ENCODE data around the gene PTCD2. TPM values are rescaled to one million over a fixed set of nuclear protein-coding genes. Genes with fewer than 3 reads are reported as not detected.

PTCD2 gene
- total and polyA plus RNA-seq, 9 of the 15 experiments (the other 6 are each of a cell fraction or from before 2014, with no cell fraction given), result 11.9 to 28.5 (median 18.6) TPM

DNA sequence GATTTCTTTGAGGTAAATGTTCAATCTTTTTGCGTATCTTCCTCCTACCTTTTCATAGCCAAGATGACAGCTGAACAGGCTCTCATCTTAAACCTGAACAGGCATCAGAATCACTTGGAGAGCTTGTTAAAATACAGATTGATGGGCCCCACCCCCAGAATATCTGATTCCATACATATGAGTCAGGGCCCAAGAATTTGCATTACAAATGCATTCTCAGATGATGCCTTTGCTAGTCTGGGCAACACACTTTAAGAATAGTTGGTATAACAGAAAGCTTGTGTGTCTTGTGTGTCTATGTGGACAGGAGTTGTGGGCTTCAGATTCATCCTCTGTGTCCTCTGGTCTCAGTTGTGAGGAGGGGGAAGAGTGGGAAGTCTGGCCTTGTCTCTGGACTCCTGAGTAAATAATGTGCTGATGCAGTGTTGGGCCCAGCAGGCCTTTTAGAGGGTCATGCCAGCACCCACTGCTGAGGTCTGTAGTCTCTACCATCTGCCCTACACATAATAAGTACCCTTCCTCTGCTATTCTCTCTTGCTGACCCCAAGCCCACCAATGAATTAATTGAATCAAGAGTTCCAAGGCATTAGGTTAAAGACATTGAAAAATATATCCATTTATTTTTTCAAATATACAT lies 43.1 kb downstream of the PTCD2 start:
- Histone ChIP-seq H3K27me3 (ENCODE audit: control insufficient read depth in 2 of 2, insufficient read depth in 2 of 2, low read length in 2 of 2) (no peaks in the 10 kb centered on the region), H3K27ac (ENCODE audit: extremely low read depth, low read depth, low read length) (no peak overlapping the region), H3K4me2 (ENCODE audit: insufficient read depth, low read length) (no peak overlapping the region), H4K20me1 (replicated peaks; ENCODE audit: control insufficient read depth, insufficient read depth, low read length) (no peaks in the 10 kb centered on the region), H3K9me3 (replicated peaks; ENCODE audit: control insufficient read depth, insufficient read depth, low read depth, low read length) (no peaks in the 10 kb centered on the region), H3K79me2 (ENCODE audit: control insufficient read depth, insufficient read depth, low read length) (no peaks in the 10 kb centered on the region), H3K4me1 (replicated peaks in 1 of 2; ENCODE audit: control insufficient read depth in 2 of 2, insufficient read depth in 2 of 2, low read length in 2 of 2) (no peaks in the 10 kb centered on the region; a peak in 1 of 5 replicates), H2AFZ (ENCODE audit: low read depth, low read length) (no peak overlapping the region), H3K36me3 (ENCODE audit: control insufficient read depth, insufficient read depth, low read length) (peaks cover 49% of the 10 kb centered on the region), H3K4me3 (no peak overlapping the region), H3K9me1 (ENCODE audit: control insufficient read depth, insufficient read depth, low read length) (no peaks in the 10 kb centered on the region), H3K9ac (ENCODE audit: insufficient read depth in 1 of 2, low read depth in 2 of 2, low read length in 2 of 2) (no peak overlapping the region)
- 78% methylated on average over 1 of the region's 1 CpG for WGBS (ENCODE audit: insufficient coverage, low coverage, missing lambda C conversion rate)
- ATAC-seq (no peak), FAIRE-seq (no peak), DNase-seq (ENCODE audit: extremely low read depth in 1 of 4, low spot score in 3 of 4) (no peak)
- intact Hi-C loops (cut with micrococcal nuclease), result no loop called here
- no TSS peak for BruUV-seq (replicated peaks)
- CTCF ChIA-PET (ENCODE audit: low intra/inter-chr PET ratio), result no interaction called here
- in situ Hi-C loops (cut with MboI), result no loop called here
- POLR2A ChIA-PET, result no interaction called here
- TF ChIP-seq XRCC3 (IDR thresholded peaks at IDR 0.05), result no peak
- TF ChIP-seq SUPT5H (IDR thresholded peaks at IDR 0.05), result no peak
- TF ChIP-seq ZNF780A (CRISPR knock-in tag; IDR thresholded peaks at IDR 0.05), result no peak
- TF ChIP-seq ASH1L (IDR thresholded peaks at IDR 0.05; ENCODE audit: borderline replicate concordance, low read depth, partially characterized antibody), result no peak
- TF ChIP-seq ELF1 (tag; IDR thresholded peaks at IDR 0.05), result no peak
- TF ChIP-seq, protein P1, sequence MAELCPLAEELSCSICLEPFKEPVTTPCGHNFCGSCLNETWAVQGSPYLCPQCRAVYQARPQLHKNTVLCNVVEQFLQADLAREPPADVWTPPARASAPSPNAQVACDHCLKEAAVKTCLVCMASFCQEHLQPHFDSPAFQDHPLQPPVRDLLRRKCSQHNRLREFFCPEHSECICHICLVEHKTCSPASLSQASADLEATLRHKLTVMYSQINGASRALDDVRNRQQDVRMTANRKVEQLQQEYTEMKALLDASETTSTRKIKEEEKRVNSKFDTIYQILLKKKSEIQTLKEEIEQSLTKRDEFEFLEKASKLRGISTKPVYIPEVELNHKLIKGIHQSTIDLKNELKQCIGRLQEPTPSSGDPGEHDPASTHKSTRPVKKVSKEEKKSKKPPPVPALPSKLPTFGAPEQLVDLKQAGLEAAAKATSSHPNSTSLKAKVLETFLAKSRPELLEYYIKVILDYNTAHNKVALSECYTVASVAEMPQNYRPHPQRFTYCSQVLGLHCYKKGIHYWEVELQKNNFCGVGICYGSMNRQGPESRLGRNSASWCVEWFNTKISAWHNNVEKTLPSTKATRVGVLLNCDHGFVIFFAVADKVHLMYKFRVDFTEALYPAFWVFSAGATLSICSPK (IDR thresholded peaks at IDR 0.05; ENCODE audit: borderline replicate concordance), result no peak
- TF ChIP-seq, protein P2, sequence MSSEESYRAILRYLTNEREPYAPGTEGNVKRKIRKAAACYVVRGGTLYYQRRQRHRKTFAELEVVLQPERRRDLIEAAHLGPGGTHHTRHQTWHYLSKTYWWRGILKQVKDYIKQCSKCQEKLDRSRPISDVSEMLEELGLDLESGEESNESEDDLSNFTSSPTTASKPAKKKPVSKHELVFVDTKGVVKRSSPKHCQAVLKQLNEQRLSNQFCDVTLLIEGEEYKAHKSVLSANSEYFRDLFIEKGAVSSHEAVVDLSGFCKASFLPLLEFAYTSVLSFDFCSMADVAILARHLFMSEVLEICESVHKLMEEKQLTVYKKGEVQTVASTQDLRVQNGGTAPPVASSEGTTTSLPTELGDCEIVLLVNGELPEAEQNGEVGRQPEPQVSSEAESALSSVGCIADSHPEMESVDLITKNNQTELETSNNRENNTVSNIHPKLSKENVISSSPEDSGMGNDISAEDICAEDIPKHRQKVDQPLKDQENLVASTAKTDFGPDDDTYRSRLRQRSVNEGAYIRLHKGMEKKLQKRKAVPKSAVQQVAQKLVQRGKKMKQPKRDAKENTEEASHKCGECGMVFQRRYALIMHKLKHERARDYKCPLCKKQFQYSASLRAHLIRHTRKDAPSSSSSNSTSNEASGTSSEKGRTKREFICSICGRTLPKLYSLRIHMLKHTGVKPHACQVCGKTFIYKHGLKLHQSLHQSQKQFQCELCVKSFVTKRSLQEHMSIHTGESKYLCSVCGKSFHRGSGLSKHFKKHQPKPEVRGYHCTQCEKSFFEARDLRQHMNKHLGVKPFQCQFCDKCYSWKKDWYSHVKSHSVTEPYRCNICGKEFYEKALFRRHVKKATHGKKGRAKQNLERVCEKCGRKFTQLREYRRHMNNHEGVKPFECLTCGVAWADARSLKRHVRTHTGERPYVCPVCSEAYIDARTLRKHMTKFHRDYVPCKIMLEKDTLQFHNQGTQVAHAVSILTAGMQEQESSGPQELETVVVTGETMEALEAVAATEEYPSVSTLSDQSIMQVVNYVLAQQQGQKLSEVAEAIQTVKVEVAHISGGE (CRISPR knock-in tag; IDR thresholded peaks at IDR 0.05), result no peak
- TF ChIP-seq FOS (IDR thresholded peaks at IDR 0.05; ENCODE audit: extremely low read depth, insufficient read length), result no peak
- TF ChIP-seq BMI1 (IDR thresholded peaks at IDR 0.05; ENCODE audit: low read length), result no peak
- TF ChIP-seq, protein P3, sequence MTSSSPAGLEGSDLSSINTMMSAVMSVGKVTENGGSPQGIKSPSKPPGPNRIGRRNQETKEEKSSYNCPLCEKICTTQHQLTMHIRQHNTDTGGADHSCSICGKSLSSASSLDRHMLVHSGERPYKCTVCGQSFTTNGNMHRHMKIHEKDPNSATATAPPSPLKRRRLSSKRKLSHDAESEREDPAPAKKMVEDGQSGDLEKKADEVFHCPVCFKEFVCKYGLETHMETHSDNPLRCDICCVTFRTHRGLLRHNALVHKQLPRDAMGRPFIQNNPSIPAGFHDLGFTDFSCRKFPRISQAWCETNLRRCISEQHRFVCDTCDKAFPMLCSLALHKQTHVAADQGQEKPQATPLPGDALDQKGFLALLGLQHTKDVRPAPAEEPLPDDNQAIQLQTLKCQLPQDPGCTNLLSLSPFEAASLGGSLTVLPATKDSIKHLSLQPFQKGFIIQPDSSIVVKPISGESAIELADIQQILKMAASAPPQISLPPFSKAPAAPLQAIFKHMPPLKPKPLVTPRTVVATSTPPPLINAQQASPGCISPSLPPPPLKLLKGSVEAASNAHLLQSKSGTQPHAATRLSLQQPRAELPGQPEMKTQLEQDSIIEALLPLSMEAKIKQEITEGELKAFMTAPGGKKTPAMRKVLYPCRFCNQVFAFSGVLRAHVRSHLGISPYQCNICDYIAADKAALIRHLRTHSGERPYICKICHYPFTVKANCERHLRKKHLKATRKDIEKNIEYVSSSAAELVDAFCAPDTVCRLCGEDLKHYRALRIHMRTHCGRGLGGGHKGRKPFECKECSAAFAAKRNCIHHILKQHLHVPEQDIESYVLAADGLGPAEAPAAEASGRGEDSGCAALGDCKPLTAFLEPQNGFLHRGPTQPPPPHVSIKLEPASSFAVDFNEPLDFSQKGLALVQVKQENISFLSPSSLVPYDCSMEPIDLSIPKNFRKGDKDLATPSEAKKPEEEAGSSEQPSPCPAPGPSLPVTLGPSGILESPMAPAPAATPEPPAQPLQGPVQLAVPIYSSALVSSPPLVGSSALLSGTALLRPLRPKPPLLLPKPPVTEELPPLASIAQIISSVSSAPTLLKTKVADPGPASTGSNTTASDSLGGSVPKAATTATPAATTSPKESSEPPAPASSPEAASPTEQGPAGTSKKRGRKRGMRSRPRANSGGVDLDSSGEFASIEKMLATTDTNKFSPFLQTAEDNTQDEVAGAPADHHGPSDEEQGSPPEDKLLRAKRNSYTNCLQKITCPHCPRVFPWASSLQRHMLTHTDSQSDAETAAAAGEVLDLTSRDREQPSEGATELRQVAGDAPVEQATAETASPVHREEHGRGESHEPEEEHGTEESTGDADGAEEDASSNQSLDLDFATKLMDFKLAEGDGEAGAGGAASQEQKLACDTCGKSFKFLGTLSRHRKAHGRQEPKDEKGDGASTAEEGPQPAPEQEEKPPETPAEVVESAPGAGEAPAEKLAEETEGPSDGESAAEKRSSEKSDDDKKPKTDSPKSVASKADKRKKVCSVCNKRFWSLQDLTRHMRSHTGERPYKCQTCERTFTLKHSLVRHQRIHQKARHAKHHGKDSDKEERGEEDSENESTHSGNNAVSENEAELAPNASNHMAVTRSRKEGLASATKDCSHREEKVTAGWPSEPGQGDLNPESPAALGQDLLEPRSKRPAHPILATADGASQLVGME (CRISPR knock-in tag; IDR thresholded peaks at IDR 0.05), result no peak
